ENCODE data around the gene FLOT1. TPM values are rescaled to one million over a fixed set of nuclear protein-coding genes. Genes with fewer than 3 reads are reported as not detected.
A peak's percentile ranks its signal among the peaks of the same experiment; 100 is the strongest.

FLOT1 gene
- total and polyA plus RNA-seq, 9 of the 15 experiments (the other 6 are each of a cell fraction or from before 2014, with no cell fraction given), result 11.7 to 149 (median 118) TPM

- peak; percentile 72; the same call in 1 of the 2 replicates for TF ChIP-seq PML (IDR thresholded peaks at IDR 0.05; ENCODE audit: low read length)
- TF ChIP-seq POLR2A (conservative IDR thresholded peaks at IDR 0.05), result peak; percentile 97
- TF ChIP-seq GABPA (tag; conservative IDR thresholded peaks at IDR 0.05; ENCODE audit: low read depth), result no peak
- TF ChIP-seq TFE3 (CRISPR knock-in tag; IDR thresholded peaks at IDR 0.05), result peak; percentile 15; the same call in 1 of the 2 replicates
- peak; percentile 65; the same call in 1 of the 2 replicates for TF ChIP-seq ELF4 (CRISPR knock-in tag; IDR thresholded peaks at IDR 0.05)
- TF ChIP-seq ZNF717 (CRISPR knock-in tag; IDR thresholded peaks at IDR 0.05), result no peak
- no peak for TF ChIP-seq CBX2 (IDR thresholded peaks at IDR 0.05; ENCODE audit: insufficient read depth, low read length, poor library complexity, severe bottlenecking)
- no peak for TF ChIP-seq HLTF (IDR thresholded peaks at IDR 0.05)
- peak; percentile 77; the same call in 1 of the 2 replicates for TF ChIP-seq ZNF518B (CRISPR knock-in tag; IDR thresholded peaks at IDR 0.05)
- TF ChIP-seq ZNF347 (CRISPR knock-in tag; IDR thresholded peaks at IDR 0.05; ENCODE audit: low read depth), result peak; percentile 50; the same call in 1 of the 2 replicates
- TF ChIP-seq DEAF1 (CRISPR knock-in tag; IDR thresholded peaks at IDR 0.05), result peak; percentile 19; the same call in 1 of the 2 replicates
- TF ChIP-seq ATF6 (CRISPR knock-in tag; IDR thresholded peaks at IDR 0.05), result 0 out of 2 replicates have a peak, but pooled peaks have one; percentile 42
- TF ChIP-seq EWSR1 (IDR thresholded peaks at IDR 0.05; ENCODE audit: borderline replicate concordance, low read depth, partially characterized antibody), result peak; percentile 83
- TF ChIP-seq C11orf30 (IDR thresholded peaks at IDR 0.05; ENCODE audit: low read depth), result no peak
- TF ChIP-seq E2F3 (CRISPR knock-in tag; IDR thresholded peaks at IDR 0.05), result peak; percentile 62
- TF ChIP-seq TEAD1 (CRISPR knock-in tag; IDR thresholded peaks at IDR 0.05), result 0 out of 4 replicates have a peak, but pooled peaks of 1 of the 2 experiments have one; percentile 43
- peak; percentile 90 for TF ChIP-seq MTA3 (IDR thresholded peaks at IDR 0.05; ENCODE audit: borderline replicate concordance)
- TF ChIP-seq ESRRB (CRISPR knock-in tag; IDR thresholded peaks at IDR 0.05; ENCODE audit: borderline replicate concordance), result peak; percentile 89; the same call in 1 of the 2 replicates
- no peak for TF ChIP-seq MED1 (CRISPR knock-in tag; IDR thresholded peaks at IDR 0.05; ENCODE audit: borderline replicate concordance)
Observed at GRCh38 chr6:30725713-30726505, 16.6 kb downstream of the FLOT1 start (continued).
